ES-I3 (cell line): ENCODE measurements around the gene OR9A2.

ENCODE experiments used
- H3K36me3 ChIP-seq: 2 replicates; pipeline ENCODE4 v1.6.1; 2013; ENCODE audit warnings: mild to moderate bottlenecking, low read length, control low read depth, moderate library complexity; ENCODE audit not compliant: insufficient read depth
- H3K4me1 ChIP-seq: 2 replicates; pipeline ENCODE4 v1.6.1; 2013; ENCODE audit warnings: mild to moderate bottlenecking, control low read depth, low read length; ENCODE audit not compliant: insufficient read depth
- H3K9ac ChIP-seq: 2 replicates; pipeline ENCODE4 v1.6.1; 2013; ENCODE audit warnings: low read depth, mild to moderate bottlenecking, low read length, moderate library complexity
- H3K9me3 ChIP-seq: 2 replicates; pipeline ENCODE4 v1.6.1; 2013; ENCODE audit warnings: mild to moderate bottlenecking, low read length, moderate library complexity; ENCODE audit not compliant: control insufficient read depth, insufficient read depth

The OR9A2 gene, protein sequence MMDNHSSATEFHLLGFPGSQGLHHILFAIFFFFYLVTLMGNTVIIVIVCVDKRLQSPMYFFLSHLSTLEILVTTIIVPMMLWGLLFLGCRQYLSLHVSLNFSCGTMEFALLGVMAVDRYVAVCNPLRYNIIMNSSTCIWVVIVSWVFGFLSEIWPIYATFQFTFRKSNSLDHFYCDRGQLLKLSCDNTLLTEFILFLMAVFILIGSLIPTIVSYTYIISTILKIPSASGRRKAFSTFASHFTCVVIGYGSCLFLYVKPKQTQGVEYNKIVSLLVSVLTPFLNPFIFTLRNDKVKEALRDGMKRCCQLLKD

DNA sequence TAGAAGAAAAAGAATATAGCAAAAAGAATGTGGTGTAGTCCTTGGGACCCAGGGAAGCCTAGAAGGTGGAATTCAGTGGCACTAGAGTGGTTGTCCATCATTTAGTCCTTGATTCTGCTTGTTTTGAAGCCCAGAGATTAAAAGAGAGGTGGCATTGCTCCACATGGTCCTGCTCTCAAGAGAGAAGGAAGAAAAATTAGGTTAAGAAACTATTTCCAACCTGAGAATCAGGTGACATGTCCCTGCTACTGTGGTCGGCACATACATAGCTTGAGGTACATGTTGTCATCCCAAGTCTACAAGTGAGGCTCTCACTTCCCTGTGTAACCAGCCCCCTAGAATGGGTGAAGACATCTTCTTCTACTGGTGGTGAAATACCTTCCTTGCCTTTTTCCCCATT is at the start of gene OR9A2:
Gene OR9A2, minus strand, starts transcription at position 101 of the 400 bp plus-strand sequence. Its CDS starts 0 bp downstream, at position 101.
- H3K4me1 ChIP-seq = no peaks in the 10 kb centered on the region
- H3K36me3 ChIP-seq = no peaks in the 10 kb centered on the region; the same call in 1 of the 2 replicates
- H3K9me3 ChIP-seq = no peaks in the 10 kb centered on the region
- no peak within 1 kb of the TSS for H3K9ac ChIP-seq

DNA sequence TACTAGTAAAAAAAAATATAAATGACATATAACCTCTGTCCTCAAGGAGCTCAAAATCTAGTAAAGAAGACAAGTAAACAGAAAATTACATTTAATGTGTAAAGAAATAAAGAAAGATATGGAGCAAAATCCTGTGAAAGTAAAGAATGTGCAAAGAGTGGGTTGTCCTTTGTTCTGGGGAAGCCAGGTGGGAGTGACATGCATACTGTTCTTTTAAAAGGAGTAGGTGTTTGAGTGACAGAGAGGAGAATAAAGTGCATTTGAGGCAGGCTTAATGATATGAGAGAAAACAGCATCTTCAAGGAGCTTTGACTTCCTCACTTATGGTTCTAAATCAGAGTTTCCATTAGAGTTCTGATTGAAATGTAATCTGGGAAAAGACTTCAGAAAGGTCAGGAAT is 47.2 kb upstream of the OR9A2 start:
- Histone ChIP-seq H3K9me3 (no peaks in the 10 kb centered on the region), H3K4me1 (0 out of 2 replicates have a peak, but pooled peaks cover 3% of the 10 kb centered on the region), H3K36me3 (no peaks in the 10 kb centered on the region), H3K9ac (no peak overlapping the region)

DNA sequence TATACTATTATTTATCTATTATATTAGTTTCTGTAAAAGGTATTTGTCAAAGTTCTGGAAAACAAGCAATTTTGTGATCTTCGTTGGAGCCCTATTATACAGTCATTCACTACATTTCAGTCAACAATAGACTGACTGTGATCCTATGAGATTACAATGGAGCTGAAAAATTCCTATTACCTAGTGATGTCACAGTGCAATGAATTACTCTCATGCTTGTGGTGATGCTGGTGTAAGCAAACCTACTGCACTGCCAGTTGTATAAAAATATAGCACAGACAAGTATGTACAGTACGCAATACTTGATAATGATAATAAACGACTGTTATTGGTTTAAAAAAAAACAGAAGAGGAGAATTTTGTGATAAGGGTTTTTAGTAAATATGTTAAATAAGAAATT is 46.6 kb upstream of the OR9A2 start:
- Histone ChIP-seq H3K9me3 (no peaks in the 10 kb centered on the region), H3K9ac (no peak overlapping the region), H3K36me3 (no peaks in the 10 kb centered on the region), H3K4me1 (0 out of 2 replicates have a peak, but pooled peaks cover 3% of the 10 kb centered on the region)

DNA sequence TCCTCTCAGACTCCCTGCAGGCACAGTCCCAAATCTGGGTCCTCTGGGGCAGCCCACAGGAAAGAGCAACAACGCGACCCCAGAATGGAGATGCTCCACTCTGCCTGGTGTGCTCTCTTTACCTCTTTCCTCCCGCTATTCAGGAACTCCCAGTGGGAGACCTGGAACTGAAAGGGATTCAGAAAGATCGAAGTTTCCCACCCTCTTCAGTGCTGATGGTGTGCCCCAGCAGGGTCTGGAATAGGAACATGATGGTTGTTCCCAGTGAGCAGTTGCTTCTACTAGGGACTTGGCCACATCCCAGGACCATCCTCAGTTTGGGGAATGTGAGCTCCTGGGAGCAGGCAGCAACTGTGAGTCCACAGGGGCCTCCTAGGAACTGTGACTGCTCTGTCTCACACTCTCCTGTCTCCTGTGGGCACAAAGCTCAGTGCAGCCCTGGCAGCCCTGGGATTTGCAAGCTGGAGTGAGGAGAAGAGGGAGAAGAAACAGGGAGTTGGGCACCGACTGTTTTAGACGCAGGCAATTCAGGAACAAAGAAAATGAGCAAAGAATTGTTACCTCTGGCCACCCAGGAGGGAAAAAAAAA is 43.1 kb upstream of the OR9A2 start:
- Histone ChIP-seq H3K9ac (no peak overlapping the region), H3K4me1 (0 out of 2 replicates have a peak, but pooled peaks cover 3% of the 10 kb centered on the region)

DNA sequence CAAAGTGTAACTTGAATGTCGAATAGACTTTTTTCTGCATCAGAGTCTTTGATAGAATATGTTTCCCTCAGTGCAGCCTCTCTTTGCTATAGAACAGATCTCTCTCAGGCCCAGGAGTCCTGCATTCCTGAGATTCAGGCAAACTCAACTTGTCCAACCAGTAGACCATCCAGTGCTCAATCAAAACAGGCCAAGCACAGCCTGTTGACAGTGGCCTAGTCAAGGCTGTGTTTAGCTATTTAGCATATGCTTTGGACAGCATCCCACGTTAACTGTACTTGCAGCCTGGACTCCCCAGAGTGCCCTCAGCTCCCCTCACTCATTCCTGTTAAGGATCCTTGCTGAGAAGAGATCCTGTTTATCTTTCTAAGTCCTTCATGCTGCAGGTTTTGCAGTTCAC is 41.5 kb upstream of the OR9A2 start:
- Histone ChIP-seq H3K9ac (no peak overlapping the region), H3K36me3 (no peaks in the 10 kb centered on the region), H3K9me3 (no peaks in the 10 kb centered on the region), H3K4me1 (0 out of 2 replicates have a peak, but pooled peaks cover 3% of the 10 kb centered on the region)

More for the DNA sequence above, 43.1 kb upstream of the OR9A2 start:
- Histone ChIP-seq H3K36me3 (no peaks in the 10 kb centered on the region), H3K9me3 (no peaks in the 10 kb centered on the region)

DNA sequence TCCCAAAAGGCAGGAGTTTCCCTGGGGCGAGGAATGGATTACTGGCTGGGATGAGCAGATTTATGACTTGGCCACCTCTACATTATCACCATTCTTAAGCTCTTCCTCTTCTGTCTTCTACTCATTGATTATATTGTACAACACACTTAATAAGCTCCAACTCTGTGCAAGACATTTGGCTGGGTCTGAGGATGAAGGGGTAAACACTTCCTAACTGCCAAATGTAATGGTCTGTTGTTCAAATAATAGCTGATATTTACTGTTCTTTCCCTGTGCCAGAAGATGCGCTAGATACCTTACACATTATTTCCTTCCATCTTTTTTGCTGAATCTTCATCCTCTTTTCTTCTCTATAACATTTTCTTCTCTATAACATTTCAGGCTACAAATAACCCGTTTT is 36.8 kb upstream of the OR9A2 start:
- Histone ChIP-seq H3K4me1 (no peaks in the 10 kb centered on the region), H3K36me3 (no peaks in the 10 kb centered on the region), H3K9ac (no peak overlapping the region), H3K9me3 (no peaks in the 10 kb centered on the region)

DNA sequence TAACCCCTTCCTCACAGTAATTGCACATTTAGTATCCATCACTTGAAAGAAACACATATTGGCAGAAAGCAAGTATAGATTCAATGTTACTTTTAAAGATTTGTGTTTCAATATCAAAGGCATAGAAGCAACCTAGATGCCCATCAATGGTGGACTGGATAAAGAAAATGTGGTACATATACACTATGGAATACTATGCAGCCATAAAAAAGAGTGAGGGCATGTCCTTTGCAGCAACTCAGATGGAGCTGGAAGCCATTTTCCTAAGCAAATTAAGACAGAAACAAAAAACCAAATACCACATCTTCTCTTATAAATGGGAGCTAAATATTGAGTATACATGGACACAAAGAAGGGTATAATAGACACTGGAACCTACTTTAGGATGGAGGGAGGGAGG is 28.8 kb upstream of the OR9A2 start:
- no peak overlapping the region for H3K9ac ChIP-seq
- H3K4me1 ChIP-seq = no peaks in the 10 kb centered on the region
- no peaks in the 10 kb centered on the region for H3K36me3 ChIP-seq
- no peaks in the 10 kb centered on the region for H3K9me3 ChIP-seq

DNA sequence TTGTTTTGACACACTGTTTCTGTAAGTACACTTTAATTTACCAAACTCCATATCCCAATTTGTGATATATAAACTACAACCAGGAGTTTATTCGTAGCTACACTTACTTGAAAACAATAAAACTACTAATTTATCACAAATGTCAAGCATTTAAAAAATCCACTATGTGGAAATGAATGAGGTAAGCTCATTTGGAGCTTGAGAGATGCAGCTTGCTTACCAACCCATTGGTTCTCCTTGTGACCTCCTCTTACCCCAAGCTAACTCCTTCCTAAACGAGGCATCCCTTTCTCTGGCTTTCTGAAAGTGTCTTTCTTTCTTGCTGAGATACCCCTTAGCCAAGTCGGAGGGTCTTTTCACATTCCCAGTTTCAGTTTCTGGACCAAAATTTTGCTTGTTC is 27.7 kb upstream of the OR9A2 start:
- Histone ChIP-seq H3K36me3 (no peaks in the 10 kb centered on the region), H3K9me3 (no peaks in the 10 kb centered on the region), H3K9ac (no peak overlapping the region), H3K4me1 (no peaks in the 10 kb centered on the region)

DNA sequence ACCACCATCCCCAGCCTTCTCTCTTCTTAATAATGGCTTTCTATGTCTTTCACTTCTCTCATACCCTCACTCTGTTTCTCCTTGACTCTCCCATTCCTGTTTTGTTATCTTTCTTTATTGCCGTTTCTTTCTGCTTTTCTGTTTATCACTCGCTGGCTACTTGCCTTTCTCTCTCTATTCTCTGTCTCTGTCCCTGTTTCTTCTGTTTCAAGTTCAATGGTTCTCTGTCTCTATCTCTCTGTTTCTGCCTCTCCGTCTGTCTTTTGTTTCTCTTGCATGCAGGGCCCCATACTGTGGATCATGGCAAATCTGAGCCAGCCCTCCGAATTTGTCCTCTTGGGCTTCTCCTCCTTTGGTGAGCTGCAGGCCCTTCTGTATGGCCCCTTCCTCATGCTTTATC is 25.1 kb upstream of the OR9A2 start, which contains the start of gene OR6V1:
Gene OR6V1, plus strand, starts transcription at position 301 of the 400 bp plus-strand sequence. Its CDS starts 0 bp downstream, at position 301.
- Histone ChIP-seq H3K9me3 (no peaks in the 10 kb centered on the region; the same call in 1 of the 2 replicates), H3K4me1 (no peaks in the 10 kb centered on the region), H3K36me3 (no peaks in the 10 kb centered on the region), H3K9ac (no peak within 1 kb of the TSS)

DNA sequence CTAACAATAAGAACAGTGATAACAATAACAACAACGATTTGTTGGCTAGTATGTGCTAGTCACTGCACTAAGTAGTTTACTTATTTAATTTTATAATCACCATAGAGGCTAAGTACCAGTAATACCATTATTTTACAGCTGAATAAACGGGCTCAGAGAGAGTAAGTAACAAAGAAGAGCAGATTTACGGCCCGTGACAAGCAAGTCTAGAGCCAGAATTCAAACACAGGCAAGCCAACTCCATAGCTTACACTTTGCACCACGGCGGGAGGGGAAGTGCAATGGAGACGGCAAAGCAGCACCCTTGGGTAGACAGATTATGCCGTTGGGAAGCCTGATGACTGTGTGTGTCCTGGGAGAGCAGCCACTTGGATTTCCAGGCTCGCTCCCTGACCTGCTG is 24.0 kb upstream of the OR9A2 start:
- no peaks in the 10 kb centered on the region for H3K4me1 ChIP-seq
- no peak overlapping the region for H3K9ac ChIP-seq
- H3K36me3 ChIP-seq = no peaks in the 10 kb centered on the region
- no peaks in the 10 kb centered on the region; the same call in 1 of the 2 replicates for H3K9me3 ChIP-seq

DNA sequence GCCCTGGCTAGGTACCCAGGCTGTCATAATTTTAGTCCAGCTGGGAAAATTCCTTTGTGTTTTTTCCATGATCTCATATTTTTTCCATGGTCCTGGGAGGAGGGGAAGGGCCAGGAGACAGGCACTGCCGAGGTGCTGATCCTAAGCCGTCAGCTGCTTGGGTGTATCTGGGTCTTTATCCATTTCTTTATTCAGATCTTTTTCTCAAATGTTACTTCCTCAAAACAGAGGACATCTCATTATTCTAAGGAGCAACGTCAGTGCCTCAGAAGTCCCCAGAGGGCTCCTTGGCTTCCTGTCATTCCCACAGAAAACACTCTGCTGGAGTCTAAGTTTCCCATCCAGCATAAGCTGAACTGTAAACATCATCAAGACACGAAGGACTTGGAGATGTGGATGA is 22.4 kb upstream of the OR9A2 start:
- Histone ChIP-seq H3K4me1 (no peaks in the 10 kb centered on the region), H3K9me3 (no peaks in the 10 kb centered on the region; the same call in 1 of the 2 replicates), H3K9ac (no peak overlapping the region), H3K36me3 (no peaks in the 10 kb centered on the region)

DNA sequence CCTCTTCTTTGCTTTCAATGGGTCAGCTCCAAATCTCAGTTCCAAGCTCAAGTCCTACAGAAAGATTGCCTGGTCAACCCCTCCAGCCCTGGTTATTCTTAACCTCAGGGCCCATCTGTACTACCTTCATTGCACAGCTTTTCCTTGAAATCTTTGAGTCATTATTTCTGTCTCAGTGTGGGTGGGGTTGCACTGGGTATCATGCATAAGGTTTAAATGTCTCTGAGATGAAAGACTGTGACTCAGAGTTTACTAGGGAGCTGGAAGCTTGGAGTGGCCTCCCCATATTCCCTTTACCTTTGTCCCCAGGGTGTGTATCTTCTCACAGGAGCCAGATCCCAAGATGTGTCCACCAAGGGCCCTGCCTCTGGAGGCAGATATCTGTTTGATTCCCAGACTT is 21.9 kb upstream of the OR9A2 start:
- Histone ChIP-seq H3K4me1 (no peaks in the 10 kb centered on the region), H3K9ac (no peak overlapping the region), H3K36me3 (no peaks in the 10 kb centered on the region), H3K9me3 (no peaks in the 10 kb centered on the region; the same call in 1 of the 2 replicates)

DNA sequence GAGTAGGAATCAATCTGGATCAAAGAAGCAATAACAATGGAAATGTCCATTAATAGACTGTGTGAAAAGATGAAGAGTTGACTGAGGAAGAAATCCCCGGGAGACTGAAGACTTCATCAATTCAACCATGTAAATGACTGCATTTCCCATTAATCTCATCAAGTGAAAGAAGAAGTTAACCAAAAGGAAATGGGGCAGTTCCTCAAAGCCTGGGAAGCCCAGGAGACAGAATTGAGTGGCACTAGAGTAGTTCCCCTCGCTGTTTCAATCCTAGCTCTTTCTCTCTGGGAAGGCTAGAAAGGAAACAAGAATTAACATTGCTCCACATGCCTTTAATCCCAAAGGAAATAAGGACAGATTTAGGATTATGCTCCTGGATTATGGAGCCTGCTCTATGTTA is 20.4 kb upstream of the OR9A2 start:
- no peaks in the 10 kb centered on the region; the same call in 1 of the 2 replicates for H3K9me3 ChIP-seq
- no peaks in the 10 kb centered on the region for H3K36me3 ChIP-seq
- no peaks in the 10 kb centered on the region for H3K4me1 ChIP-seq
- H3K9ac ChIP-seq = no peak overlapping the region

DNA sequence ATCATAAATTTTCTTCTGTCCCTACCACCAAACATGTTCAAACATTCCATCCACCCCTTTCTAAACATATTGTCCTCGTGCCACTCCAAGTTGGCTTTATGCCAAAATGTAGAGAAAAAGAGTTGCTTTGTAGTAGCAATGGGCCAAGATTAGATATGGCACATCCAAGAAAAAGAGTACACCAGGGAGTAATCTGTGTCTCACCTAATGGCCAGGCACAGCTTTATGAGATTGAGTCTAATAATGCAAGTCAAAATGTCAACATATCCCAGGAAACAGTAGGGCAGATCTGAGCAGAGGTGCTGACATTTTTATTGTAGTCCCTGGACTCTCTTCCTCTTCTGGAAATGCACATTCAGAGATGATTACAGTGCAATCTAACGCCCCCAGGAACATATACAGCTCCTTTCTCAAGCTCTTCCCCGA is 19.5 kb upstream of the OR9A2 start:
- H3K9ac ChIP-seq = no peak overlapping the region

DNA sequence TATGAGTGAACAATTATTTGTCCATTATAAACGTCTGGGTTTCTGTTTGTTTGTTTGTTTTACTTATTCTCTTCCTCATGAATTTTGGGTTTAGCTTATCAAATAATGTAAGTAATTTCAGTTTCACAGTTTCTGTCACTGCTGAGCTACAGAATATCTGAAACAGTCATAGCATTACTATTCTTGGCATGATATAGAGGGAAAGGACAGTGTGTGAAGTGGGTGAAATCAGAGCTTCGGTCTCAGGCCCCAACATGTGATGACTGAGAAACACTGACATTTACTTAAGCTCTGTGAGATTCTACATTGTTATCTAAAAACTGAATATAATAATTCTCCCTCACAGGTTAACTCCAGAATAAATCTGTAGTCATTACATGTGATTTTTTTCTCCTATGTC is 16.5 kb upstream of the OR9A2 start:
- H3K36me3 ChIP-seq = no peaks in the 10 kb centered on the region
- no peaks in the 10 kb centered on the region for H3K4me1 ChIP-seq
- H3K9ac ChIP-seq = no peak overlapping the region
- H3K9me3 ChIP-seq = no peaks in the 10 kb centered on the region; the same call in 1 of the 2 replicates

More for the DNA sequence above, 19.5 kb upstream of the OR9A2 start:
- Histone ChIP-seq H3K36me3 (no peaks in the 10 kb centered on the region), H3K4me1 (no peaks in the 10 kb centered on the region), H3K9me3 (no peaks in the 10 kb centered on the region; the same call in 1 of the 2 replicates)
